T-helper 1 cell treated with Interleukin-12 subunit alpha and Interleukin-12 subunit beta and Interleukin-4 antibody, amounts not matched to agents 30 μg/mL and 1 μg/mL, for 36 hours (primary cell): ENCODE measurements around the gene MEP1A.
"Not testable (repeated sequence)": the region's sequence is repeated elsewhere in the genome, so short reads cannot be mapped to it uniquely, and the experiment has no call there.

Source experiments
- H3K27ac Mint-ChIP-seq: one replicate; pipeline ENCODE4 v1.8.0; 2021; ENCODE audit warnings: mild to moderate bottlenecking, mixed read lengths
- H3K27me3 Mint-ChIP-seq: one replicate; pipeline ENCODE4 v1.8.0; 2021; ENCODE audit warnings: low read depth, mixed read lengths
- H3K36me3 Mint-ChIP-seq: one replicate; pipeline ENCODE4 v1.8.0; 2021; ENCODE audit warnings: low read depth, mixed read lengths
- H3K4me1 Mint-ChIP-seq: one replicate; pipeline ENCODE4 v1.8.0; 2021; ENCODE audit warnings: low read depth, mixed read lengths
- H3K4me3 Mint-ChIP-seq: one replicate; pipeline ENCODE4 v1.8.0; 2021; ENCODE audit warnings: mild to moderate bottlenecking, moderate library complexity, mixed read lengths
- H3K9me3 Mint-ChIP-seq: one replicate; pipeline ENCODE4 v1.8.0; 2021; ENCODE audit warnings: mixed read lengths

Gene MEP1A

GRCh38 chr6:46834257-46834916, 41.2 kb downstream of the MEP1A start:
- not testable (repeated sequence) for H3K27ac Mint-ChIP-seq, H3K27me3 Mint-ChIP-seq, H3K4me1 Mint-ChIP-seq, H3K4me3 Mint-ChIP-seq, H3K9me3 Mint-ChIP-seq, H3K36me3 Mint-ChIP-seq

GRCh38 chr6:46834991-46835390, 41.8 kb downstream of the MEP1A start:
- not testable (repeated sequence) for H3K9me3 Mint-ChIP-seq, H3K27me3 Mint-ChIP-seq, H3K4me1 Mint-ChIP-seq, H3K36me3 Mint-ChIP-seq, H3K27ac Mint-ChIP-seq, H3K4me3 Mint-ChIP-seq

- Mint-ChIP-seq H3K9me3 (peaks cover 23% of the 10 kb centered on the region), H3K27me3 (no peaks in the 10 kb centered on the region), H3K4me1 (no peaks in the 10 kb centered on the region), H3K36me3 (no peaks in the 10 kb centered on the region), H3K4me3 (no peak overlapping the region), H3K27ac (no peak overlapping the region)
These were observed 44.8 kb downstream of the MEP1A start for GRCh38 chr6:46838033-46838432.

- H3K9me3 Mint-ChIP-seq, result peaks cover 24% of the 10 kb centered on the region
- H3K36me3 Mint-ChIP-seq, H3K27me3 Mint-ChIP-seq, H3K27ac Mint-ChIP-seq, H3K4me3 Mint-ChIP-seq, H3K4me1 Mint-ChIP-seq: not testable (repeated sequence)
These were observed 49.2 kb downstream of the MEP1A start for GRCh38 chr6:46842252-46842846.

GRCh38 chr6:46845126-46845525, 51.9 kb downstream of the MEP1A start:
- H3K27ac Mint-ChIP-seq, result no peak overlapping the region
- H3K27me3 Mint-ChIP-seq, result peaks cover 12% of the 10 kb centered on the region
- peaks cover 8% of the 10 kb centered on the region for H3K4me1 Mint-ChIP-seq
- H3K4me3 Mint-ChIP-seq, result no peak overlapping the region
- no peaks in the 10 kb centered on the region for H3K36me3 Mint-ChIP-seq
- peaks cover 21% of the 10 kb centered on the region for H3K9me3 Mint-ChIP-seq

- Mint-ChIP-seq H3K36me3 (no peaks in the 10 kb centered on the region), H3K4me3 (no peak overlapping the region), H3K27me3 (peaks cover 12% of the 10 kb centered on the region), H3K4me1 (peaks cover 8% of the 10 kb centered on the region), H3K9me3 (no peaks in the 10 kb centered on the region), H3K27ac (no peak overlapping the region)
These were observed 55.6 kb downstream of the MEP1A start for GRCh38 chr6:46848684-46849360.

- no peak overlapping the region for H3K27ac Mint-ChIP-seq
These were observed 56.1 kb downstream of the MEP1A start for GRCh38 chr6:46849361-46849690.

GRCh38 chr6:46850792-46851191, 57.6 kb downstream of the MEP1A start:
- Mint-ChIP-seq H3K36me3 (no peaks in the 10 kb centered on the region), H3K4me1 (peaks cover 8% of the 10 kb centered on the region), H3K27ac (no peak overlapping the region), H3K27me3 (peaks cover 15% of the 10 kb centered on the region), H3K9me3 (no peaks in the 10 kb centered on the region), H3K4me3 (no peak overlapping the region)

More at GRCh38 chr6:46849361-46849690, 56.1 kb downstream of the MEP1A start:
- Mint-ChIP-seq H3K27me3 (peaks cover 13% of the 10 kb centered on the region), H3K4me3 (no peak overlapping the region), H3K4me1 (peaks cover 8% of the 10 kb centered on the region), H3K36me3 (no peaks in the 10 kb centered on the region), H3K9me3 (no peaks in the 10 kb centered on the region)

- not testable (repeated sequence) for H3K9me3 Mint-ChIP-seq, H3K4me3 Mint-ChIP-seq, H3K27ac Mint-ChIP-seq, H3K36me3 Mint-ChIP-seq, H3K4me1 Mint-ChIP-seq
- H3K27me3 Mint-ChIP-seq, result peaks cover 15% of the 10 kb centered on the region
These were observed 58.4 kb downstream of the MEP1A start for GRCh38 chr6:46851576-46851975.

GRCh38 chr6:46855966-46856365, 62.8 kb downstream of the MEP1A start:
- H3K27me3 Mint-ChIP-seq, H3K9me3 Mint-ChIP-seq, H3K4me1 Mint-ChIP-seq, H3K36me3 Mint-ChIP-seq, H3K4me3 Mint-ChIP-seq, H3K27ac Mint-ChIP-seq: not testable (repeated sequence)

- Mint-ChIP-seq H3K4me1 (no peaks in the 10 kb centered on the region), H3K4me3 (no peak overlapping the region), H3K36me3 (no peaks in the 10 kb centered on the region), H3K27ac (no peak overlapping the region), H3K9me3 (no peaks in the 10 kb centered on the region), H3K27me3 (no peaks in the 10 kb centered on the region)
These were observed 69.2 kb downstream of the MEP1A start for GRCh38 chr6:46862381-46862780.

- Mint-ChIP-seq H3K27ac (no peak overlapping the region), H3K9me3 (no peaks in the 10 kb centered on the region), H3K36me3 (no peaks in the 10 kb centered on the region), H3K4me3 (no peak overlapping the region), H3K4me1 (no peaks in the 10 kb centered on the region), H3K27me3 (no peaks in the 10 kb centered on the region)
These were observed 70.6 kb downstream of the MEP1A start for GRCh38 chr6:46863791-46864190.

- no peak overlapping the region for H3K27ac Mint-ChIP-seq
These were observed 72.0 kb downstream of the MEP1A start for GRCh38 chr6:46865221-46865620.

GRCh38 chr6:46867411-46867810, 74.2 kb downstream of the MEP1A start:
- Mint-ChIP-seq H3K27ac (no peak overlapping the region), H3K4me1 (no peaks in the 10 kb centered on the region), H3K9me3 (no peaks in the 10 kb centered on the region), H3K4me3 (no peak overlapping the region), H3K36me3 (no peaks in the 10 kb centered on the region), H3K27me3 (no peaks in the 10 kb centered on the region)

More at GRCh38 chr6:46865221-46865620, 72.0 kb downstream of the MEP1A start:
- Mint-ChIP-seq H3K9me3 (no peaks in the 10 kb centered on the region), H3K4me3 (no peak overlapping the region), H3K27me3 (no peaks in the 10 kb centered on the region), H3K36me3 (no peaks in the 10 kb centered on the region), H3K4me1 (no peaks in the 10 kb centered on the region)

GRCh38 chr6:46876126-46876525, 82.9 kb downstream of the MEP1A start:
- Mint-ChIP-seq H3K36me3 (no peaks in the 10 kb centered on the region), H3K27me3 (peaks cover 8% of the 10 kb centered on the region), H3K4me1 (no peaks in the 10 kb centered on the region), H3K9me3 (no peaks in the 10 kb centered on the region), H3K4me3 (no peak overlapping the region), H3K27ac (no peak overlapping the region)
